ENCODE data around the gene CTNS.

DNA sequence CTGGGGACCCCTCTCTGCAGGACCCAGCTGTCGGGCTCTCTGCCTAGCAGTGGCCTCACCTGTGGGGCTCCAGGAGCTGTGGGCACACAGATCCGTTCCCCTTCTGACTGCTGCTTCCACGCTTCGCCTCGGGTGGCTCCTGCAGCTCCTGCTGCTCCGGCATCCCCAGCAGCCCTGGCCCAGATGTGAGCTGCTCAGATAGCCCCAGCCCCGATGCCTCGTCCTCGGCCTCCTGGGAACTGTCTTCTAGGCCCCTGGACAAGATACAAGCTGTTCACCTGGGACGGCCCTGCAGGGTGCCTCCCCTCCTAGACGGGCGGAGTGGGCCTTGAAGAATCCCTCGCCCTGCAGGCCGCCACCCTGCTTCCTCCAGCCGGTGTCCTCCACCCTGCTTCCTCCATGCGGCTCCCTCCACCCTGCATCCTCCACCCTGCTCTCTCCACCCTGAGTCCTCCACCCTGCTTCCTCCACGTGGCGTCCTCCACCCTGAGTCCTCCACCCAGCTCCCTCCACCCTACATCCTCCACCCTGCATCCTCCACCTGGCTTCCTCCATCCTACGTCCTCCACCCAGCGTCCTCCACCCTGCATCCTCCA, 43.1 kb downstream of the CTNS start:
- TF ChIP-seq ZBTB7A (IDR thresholded peaks at IDR 0.05; ENCODE audit: low read depth) (no peak), CREB1 (IDR thresholded peaks at IDR 0.05; ENCODE audit: low read depth) (no peak), TAF1 (IDR thresholded peaks at IDR 0.05; ENCODE audit: low read depth) (no peak), EP300 (IDR thresholded peaks at IDR 0.05; ENCODE audit: borderline replicate concordance) (no peak), EGR1 (IDR thresholded peaks at IDR 0.05) (no peak), YY1 (IDR thresholded peaks at IDR 0.05; ENCODE audit: low read depth) (no peak), RAD21 (IDR thresholded peaks at IDR 0.05; ENCODE audit: low read depth) (no peak), CEBPB (IDR thresholded peaks at IDR 0.05) (no peak), NFIC (IDR thresholded peaks at IDR 0.05) (no peak), FOXM1 (IDR thresholded peaks at IDR 0.05; ENCODE audit: borderline replicate concordance, low read depth) (no peak)
- TF ChIP-seq, protein P1, sequence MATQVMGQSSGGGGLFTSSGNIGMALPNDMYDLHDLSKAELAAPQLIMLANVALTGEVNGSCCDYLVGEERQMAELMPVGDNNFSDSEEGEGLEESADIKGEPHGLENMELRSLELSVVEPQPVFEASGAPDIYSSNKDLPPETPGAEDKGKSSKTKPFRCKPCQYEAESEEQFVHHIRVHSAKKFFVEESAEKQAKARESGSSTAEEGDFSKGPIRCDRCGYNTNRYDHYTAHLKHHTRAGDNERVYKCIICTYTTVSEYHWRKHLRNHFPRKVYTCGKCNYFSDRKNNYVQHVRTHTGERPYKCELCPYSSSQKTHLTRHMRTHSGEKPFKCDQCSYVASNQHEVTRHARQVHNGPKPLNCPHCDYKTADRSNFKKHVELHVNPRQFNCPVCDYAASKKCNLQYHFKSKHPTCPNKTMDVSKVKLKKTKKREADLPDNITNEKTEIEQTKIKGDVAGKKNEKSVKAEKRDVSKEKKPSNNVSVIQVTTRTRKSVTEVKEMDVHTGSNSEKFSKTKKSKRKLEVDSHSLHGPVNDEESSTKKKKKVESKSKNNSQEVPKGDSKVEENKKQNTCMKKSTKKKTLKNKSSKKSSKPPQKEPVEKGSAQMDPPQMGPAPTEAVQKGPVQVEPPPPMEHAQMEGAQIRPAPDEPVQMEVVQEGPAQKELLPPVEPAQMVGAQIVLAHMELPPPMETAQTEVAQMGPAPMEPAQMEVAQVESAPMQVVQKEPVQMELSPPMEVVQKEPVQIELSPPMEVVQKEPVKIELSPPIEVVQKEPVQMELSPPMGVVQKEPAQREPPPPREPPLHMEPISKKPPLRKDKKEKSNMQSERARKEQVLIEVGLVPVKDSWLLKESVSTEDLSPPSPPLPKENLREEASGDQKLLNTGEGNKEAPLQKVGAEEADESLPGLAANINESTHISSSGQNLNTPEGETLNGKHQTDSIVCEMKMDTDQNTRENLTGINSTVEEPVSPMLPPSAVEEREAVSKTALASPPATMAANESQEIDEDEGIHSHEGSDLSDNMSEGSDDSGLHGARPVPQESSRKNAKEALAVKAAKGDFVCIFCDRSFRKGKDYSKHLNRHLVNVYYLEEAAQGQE (IDR thresholded peaks at IDR 0.05; ENCODE audit: low read depth), result no peak
- TF ChIP-seq, protein P2, sequence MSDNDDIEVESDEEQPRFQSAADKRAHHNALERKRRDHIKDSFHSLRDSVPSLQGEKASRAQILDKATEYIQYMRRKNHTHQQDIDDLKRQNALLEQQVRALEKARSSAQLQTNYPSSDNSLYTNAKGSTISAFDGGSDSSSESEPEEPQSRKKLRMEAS (IDR thresholded peaks at IDR 0.05), result no peak
